ENCODE data around the gene SRC.
A peak's percentile ranks its signal among the peaks of the same experiment; 100 is the strongest.

The SRC gene

DNA sequence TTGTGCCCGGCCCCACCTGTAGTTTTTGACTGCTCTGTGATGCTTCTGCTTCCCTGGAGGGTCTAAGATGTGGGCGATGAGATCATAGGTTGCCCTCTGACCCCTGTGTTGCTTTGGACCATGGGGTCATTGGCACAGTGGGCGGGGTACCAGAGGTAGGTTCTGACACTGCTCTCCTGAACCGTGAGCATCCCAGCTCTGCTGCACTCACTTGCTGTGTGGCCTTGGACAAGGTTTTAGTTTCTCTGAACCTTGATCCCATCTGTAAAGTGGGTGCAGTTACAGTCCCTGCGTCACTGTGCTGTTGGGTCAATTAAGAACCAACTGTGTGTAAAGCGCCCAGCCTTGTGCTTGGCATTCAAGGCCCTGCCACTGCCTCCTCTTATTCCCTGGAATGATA is 30.9 kb downstream of the SRC start:
- in situ Hi-C loops (cut with MboI; ENCODE audit: low pct_unique_long_range_greater_than_20kb, low sequenced_read_pairs), result no loop called here
- no peak for DNase-seq

DNA sequence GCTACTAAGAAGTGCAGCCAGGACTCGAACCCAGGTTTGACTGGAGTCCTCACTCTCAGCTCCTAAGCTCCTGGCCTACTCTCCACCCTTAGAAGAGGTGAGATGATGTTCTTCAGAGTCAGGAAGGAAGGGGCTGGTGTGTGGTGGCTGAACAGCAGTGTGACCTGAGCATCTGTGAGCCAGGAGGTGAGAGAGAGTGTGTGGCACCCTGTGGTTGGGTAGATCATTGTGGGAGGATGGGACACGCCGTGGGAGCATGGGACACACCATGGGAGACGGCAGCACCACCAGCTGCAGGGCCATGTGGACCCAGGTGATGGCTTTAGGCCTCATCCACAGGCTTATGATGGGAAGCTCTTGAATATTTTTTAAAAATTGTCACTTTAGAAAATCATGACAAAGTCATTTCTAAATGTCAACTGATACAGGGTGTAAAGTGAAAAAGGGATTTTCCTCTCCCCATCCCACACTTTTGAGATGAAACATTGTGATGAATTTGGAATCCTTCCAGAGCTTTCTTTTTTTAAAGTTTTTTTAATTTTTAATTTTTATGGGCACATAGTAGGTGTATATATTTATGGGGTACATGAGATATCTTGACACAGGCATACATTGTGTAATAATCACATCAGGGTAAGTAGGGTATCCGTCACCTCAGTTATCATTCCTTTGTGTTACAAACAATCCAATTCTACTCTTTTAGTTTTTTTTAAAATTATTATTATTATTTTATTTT is 31.6 kb downstream of the SRC start:
- in situ Hi-C loops (cut with MboI; ENCODE audit: low pct_unique_long_range_greater_than_20kb, low sequenced_read_pairs), result no loop called here
- no peak for DNase-seq

DNA sequence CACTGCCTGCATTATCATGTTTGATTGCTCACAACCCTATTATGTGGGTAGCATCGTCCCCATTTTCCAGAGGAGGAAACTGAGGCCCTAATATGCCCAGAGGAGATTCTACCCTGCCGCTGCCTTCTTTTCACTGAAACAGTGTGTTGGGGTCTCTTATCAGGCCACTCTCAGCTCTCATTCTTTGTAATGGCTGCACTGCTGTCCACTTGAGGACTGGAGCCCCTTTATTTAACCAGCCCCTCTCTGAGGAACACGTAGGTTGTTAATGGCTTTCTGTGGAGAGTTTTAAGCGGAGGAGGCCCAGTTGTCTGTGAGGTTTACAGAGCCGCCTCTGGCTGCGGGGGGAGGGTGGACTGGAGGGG is 32.5 kb downstream of the SRC start:
- no peak for DNase-seq
- in situ Hi-C loops (cut with MboI; ENCODE audit: low pct_unique_long_range_greater_than_20kb, low sequenced_read_pairs), result no loop called here

DNA sequence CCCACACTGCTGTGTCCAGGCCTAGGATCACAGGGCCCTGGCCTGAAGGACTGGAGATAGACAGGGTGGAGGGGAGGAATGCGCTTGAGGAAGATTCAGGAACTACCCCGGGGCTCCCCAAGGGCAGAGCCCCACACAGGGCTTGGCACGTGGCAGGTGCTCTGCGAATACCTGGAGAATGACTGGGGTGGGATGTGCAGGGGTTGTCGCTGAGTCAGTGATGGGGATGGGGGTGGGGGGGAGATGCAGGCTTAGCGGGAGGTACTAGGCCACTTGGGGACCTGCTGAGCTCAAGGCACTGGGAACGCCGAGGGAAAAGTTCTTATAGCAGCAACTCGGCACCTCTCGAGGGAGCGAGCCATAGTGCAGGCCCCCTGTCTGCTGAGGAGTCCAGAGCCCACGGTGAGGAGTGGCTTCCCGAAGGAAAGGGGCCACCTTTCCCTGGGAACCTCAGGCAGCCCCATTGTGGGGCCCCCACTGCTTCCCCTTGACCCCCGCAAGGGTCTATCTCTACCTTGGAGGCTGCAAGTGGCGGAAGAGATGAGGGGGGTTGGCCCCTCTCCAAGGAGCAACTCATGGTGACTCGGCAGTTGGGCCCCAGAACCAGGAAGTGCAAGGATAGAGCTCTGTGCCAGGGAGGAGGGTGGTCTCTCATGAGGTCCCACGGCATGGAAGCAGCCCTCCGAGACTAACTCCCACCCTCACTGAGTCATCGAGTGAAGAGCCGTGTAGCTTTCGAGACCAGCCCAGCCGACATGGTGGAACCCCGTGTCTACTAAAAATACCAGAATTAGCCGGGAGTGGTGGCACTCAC is 33.1 kb downstream of the SRC start:
- in situ Hi-C loops (cut with MboI; ENCODE audit: low pct_unique_long_range_greater_than_20kb, low sequenced_read_pairs), result no loop called here
- peak; percentile 47 for DNase-seq

DNA sequence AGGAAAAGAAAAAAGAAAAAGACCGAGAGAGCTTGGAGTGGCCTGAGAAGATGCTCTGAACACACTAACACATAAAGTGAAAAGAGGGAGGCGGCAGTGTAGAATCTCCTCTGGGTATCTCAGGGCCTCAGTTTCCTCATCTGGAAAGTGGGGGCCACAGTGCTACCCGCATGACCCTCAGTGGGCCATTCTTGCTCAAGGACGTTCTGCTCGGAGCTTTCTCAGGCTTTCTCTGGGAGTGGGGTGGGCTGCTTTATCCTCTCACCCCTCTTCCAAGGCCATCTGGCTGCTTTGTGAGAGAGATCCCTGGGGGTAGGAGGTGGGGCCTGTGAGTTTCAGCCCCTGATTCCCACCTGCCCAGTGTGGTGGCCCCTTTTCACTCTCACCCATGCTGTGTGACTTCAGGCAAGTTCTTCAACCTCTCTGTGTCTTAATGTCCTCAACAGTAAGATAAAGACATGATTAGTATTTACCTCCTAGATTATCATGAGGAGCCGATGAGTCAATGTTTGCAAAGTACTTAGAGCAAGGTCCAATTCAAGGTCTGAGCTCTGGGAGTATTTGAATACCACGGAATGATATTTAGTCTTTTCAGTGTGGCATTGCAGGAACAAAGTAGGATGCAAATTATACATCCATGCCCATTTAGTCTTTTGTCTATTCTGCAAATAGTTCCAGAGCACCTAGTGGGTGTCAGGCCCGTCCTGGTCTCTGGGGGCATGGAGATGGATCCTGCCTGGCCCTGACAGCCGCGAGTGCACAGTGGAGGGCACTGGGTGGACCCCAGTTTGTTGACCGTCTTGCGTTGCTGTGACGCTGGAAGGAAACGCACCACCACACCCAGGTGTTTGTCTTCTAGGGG is 34.3 kb downstream of the SRC start:
- no peak for DNase-seq
- in situ Hi-C loops (cut with MboI; ENCODE audit: low pct_unique_long_range_greater_than_20kb, low sequenced_read_pairs), result no loop called here

DNA sequence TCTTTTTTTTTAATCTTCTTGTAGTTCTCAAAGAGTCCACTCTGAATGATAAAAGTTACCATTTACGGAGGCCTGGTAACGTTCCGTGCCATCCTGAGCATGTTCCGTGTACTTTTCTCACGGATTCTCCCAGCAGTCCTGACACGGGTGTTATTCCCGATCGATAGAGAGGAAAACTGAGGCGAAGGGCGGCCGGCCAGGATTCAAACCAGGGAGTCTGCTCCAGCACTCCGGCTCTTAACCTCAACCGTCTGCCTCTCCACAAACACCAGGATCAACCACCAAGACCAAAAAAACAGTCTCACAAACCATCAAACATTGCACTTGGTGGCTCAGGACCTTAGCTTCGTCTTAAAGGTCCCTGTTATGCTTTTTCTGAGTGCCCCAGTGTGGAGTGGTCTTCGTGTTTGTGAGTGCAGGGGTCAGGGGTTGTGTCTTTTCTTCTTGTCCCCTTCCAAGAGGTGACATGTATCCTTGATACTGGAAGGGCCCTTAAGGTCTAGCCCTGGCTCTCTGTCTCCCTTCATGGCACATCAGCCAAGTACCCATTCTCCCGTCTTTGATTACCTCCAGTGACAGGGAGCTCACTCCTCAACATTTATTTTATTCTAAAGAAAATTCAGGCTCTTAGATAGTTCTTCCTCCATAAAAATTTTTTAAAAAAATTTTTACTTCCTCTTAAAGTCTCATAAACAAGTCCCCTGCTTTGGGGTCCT is 35.1 kb downstream of the SRC start:
- in situ Hi-C loops (cut with MboI; ENCODE audit: low pct_unique_long_range_greater_than_20kb, low sequenced_read_pairs), result no loop called here
- no peak for DNase-seq

DNA sequence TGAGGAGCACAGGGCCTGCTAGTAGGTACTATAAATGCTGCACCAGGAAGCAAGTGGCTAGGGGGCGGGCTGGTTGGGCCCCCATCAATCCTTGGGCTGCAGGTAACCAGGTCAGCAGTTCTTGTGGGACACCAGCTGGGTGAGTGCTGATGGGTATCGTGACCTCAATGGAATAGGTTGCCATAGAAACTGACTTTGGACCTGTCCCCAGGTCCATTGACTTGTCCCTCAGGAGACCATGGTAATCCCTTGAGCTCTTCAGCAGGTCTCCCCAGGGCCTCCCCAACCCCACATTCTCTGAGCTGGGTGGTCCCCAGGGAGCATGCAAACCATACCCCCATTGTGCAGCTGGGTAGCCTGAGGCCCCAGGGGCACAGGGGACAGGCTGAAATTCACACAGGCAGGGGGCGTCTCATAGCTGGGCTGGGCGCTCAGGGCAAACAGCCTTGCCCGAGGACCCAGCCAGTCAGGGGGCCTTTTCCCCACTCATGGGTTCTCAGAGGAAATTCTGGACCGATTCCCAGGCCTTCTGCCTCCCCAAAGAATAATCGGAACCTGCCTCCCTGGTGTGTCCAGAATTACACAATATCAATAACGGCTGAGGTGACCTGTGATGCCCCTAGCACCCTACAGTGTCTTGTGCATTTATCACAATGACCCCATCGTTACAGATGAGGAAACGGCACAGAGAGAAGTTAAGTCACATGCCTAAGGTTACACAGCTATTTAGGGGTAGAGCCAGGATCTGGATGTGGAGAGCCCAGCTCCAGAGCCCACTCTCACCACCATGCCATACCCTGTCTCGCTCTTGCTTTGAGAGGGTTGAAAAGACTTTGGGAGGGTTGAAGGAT is 35.9 kb downstream of the SRC start:
- DNase-seq, result no peak
- in situ Hi-C loops (cut with MboI; ENCODE audit: low pct_unique_long_range_greater_than_20kb, low sequenced_read_pairs), result no loop called here

DNA sequence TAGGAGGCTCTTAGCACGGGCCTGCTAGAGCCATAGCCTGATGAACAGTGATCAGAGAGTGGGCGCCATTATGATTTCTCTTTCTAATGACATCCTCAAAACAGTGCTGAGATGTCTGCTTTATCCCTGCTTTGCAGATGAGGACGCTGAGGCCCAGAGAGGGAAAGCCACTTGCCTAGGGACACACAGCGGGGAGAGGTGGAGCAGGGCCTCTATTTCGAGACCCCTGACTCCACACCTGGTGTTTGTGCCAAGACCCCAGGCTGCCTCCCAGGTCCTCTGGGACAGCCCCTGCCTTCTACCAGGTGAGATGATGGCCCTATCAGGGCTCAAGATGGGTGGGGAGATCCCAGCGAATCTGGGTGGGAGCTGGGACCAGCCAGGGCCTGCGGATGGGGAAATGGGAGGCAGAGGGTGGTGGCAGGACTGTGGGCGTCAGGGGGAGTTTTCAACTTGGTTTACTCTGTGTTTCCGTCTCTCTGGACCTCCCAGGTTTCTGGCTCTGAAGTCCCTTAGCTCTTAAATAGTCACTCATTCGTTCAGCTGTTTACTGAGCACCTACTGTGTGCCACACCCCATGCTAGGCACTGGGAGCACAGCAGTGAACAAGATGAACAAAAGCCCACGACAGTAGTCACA is 36.7 kb downstream of the SRC start:
- in situ Hi-C loops (cut with MboI; ENCODE audit: low pct_unique_long_range_greater_than_20kb, low sequenced_read_pairs), result no loop called here
- DNase-seq, result no peak

DNA sequence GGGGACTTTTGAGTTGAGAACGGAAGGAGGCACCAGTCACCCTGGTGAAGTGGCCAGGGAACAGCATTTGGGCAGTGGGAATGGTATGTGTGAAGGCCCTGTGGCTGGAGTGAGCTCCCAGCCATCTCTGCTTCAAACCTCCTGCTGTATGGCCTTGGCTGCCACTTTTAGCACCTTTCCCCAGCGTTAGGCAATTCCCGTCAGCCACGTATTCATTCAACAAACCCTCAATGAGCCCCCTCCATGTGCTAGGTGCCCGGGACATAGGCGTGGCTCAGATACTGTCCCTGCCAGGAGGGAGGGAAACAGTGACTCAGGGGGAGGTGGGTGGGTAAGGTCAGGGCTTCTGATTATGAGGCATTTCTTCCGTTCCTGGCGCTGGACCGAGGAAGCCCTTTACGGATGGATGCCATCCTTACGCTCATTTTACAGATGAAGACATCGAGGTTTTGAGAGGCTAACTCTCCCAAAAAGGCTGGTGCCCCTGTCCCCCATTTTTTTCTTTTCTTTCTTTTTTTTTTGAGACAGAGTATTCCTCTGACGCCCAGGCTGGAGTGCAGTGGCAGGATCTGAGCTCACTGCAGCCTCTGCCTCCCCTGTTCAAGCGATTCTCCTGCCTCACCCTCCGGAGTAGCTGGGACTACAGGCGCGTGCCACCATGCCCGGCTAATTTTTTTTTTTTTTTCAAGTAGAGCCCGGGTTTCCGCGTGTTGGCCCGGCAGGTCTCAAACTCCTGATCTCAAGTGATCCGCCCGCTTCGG is 37.5 kb downstream of the SRC start:
- DNase-seq, result no peak
- in situ Hi-C loops (cut with MboI; ENCODE audit: low pct_unique_long_range_greater_than_20kb, low sequenced_read_pairs), result no loop called here

DNA sequence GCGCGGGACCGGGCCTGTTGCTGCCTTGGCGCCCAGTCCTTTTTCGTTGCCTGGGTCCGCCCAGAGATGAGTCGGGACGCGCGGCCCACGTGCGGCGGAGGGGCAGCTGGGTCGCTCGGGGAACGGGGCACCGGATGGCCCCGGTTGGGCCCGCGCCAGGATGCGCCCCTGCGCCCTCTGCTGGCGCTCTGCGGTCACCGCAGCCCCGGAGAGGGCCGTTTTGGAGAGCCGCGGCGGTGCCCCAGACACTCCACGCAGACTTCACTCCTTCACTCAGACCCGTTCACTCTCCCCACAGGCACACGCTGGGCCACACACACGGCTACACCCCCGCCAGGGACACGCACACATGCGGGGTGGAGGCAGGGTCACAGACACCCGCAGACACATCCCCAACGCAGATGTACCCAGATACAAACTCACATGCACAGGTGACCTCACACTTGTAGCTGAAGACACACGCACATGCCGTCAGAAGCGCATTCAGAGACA is 38.8 kb downstream of the SRC start:
- in situ Hi-C loops (cut with MboI; ENCODE audit: low pct_unique_long_range_greater_than_20kb, low sequenced_read_pairs), result no loop called here
- DNase-seq, result peak; percentile 68

DNA sequence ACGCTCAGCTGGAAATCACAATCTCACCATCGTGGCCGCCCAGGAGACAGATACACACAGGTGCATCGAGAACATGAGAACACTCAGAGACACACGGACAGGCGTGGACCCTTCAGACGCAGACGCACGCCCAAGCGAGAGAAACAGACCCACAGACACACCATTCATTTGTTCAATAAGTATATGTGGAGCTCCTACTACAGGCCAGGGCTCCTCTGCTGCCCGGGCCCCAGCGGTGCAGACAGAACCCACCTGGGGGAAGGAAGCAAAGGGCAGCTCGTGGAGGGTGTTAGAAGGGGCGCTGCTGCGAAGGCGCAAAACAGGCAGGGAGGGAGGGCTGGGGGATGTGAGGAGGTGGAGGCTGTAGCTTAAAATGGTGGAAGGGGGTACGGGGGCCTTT is 39.2 kb downstream of the SRC start:
- no peak for DNase-seq
- in situ Hi-C loops (cut with MboI; ENCODE audit: low pct_unique_long_range_greater_than_20kb, low sequenced_read_pairs), result no loop called here

DNA sequence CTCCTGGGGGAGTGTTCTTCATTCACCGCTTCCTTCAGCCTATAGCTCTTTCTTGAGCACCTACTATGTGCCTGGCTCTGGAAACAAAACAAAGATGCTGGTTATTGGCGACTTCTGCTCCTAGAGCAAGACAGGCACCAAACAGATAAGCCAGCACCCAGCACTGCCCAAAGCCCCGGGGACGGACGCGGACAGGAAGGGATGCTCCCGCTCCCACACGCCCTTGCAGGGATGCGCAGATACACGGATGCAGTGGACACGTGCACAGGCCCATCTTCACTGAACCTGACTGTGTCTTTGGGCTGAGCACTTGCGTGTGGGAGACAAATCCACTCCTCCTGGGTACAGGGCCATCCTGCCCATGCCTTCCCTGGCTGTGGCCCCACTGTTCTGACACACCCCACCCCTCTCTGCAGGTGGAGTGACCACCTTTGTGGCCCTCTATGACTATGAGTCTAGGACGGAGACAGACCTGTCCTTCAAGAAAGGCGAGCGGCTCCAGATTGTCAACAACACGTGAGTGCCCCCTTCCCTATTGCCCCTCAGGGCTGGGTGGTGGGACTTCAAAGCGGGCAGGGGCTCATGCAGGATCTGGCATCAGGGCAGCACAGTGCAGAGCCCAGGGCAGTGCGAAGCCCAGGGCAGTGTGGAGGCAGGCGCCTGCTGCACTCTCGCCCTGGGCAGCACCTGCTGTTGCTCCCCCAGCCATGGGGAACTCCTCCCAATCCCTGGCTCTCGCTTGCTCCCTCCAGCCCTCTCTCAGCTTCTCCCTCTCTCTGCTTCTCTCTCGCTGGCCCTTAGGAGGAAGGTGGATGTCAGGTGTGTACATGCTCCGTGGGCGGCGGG is 39.9 kb downstream of the SRC start:
- DNase-seq, result no peak
- in situ Hi-C loops (cut with MboI; ENCODE audit: low pct_unique_long_range_greater_than_20kb, low sequenced_read_pairs), result no loop called here

DNA sequence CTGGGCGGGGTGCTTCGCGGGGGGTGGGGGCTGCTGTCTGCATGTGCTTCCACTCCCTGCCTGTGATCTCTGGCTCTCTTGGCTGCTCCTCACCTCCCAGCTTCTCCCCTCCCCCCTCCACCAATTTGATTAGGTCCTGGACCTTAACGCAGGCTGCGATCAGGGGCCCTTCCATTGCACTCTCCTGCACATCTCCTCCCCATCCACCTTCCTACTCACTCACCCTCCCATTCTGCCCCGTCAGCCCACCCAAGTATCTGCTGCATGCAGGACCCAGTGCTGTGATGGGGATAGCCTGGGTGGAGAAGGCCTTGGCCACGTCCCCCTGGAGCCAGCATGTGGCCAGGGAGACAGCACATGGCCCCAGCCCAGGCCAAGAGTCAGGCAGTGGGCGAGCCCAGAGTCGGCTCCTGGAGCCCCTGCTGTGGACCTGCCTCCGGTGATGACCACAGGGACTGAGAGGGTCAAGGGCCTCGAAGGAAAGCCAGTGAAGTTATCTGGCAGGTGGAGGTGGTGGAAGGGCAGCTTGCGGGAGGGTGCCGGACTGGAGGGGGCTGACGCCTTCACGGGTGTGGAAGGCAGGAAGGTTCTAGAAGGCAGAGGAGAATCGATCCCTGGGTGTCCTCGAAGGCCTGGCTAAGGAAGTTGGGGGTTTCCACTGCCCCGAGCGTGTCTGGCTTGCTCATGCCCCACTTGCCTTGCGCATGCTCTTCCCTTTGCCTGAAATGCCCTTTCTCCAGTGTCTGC is 40.7 kb downstream of the SRC start:
- DNase-seq, result no peak
- in situ Hi-C loops (cut with MboI; ENCODE audit: low pct_unique_long_range_greater_than_20kb, low sequenced_read_pairs), result no loop called here

DNA sequence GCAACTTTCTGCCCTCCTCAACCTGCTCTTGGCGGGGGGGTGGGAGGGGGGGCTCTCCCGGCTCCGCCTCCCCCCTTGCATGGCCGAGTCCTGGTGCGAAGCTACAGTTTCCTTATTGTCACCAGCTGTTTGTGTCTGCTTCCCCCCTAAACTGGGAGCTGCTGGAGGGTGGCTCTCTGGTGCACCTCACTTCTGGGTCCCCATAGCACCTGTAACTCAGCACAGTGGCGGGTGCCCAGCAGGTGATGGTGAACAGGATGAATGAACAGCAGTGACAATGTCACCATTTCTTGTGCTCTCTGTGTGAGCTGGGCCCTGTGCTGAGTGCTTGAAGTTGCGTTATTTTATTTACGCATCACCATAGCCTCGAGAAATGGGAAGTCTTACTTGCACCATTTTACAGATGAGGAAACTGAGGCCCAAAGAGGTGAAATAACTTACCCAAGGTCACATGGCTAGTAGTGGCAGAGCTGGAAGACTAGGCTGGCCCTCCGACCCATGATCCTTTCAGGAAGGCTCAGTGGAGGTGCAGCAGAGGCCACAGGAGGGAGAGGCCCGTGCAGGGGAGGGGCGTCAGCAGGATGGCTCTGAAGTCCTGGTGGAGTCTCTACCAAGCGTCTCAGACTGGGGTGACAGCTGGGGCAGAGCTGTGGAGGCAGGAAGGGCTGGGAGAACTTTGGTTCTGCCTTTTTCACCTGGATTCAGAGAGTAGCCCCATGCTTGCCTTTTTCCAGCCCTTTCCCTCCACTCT is 41.8 kb downstream of the SRC start:
- DNase-seq, result no peak
- in situ Hi-C loops (cut with MboI; ENCODE audit: low pct_unique_long_range_greater_than_20kb, low sequenced_read_pairs), result no loop called here

DNA sequence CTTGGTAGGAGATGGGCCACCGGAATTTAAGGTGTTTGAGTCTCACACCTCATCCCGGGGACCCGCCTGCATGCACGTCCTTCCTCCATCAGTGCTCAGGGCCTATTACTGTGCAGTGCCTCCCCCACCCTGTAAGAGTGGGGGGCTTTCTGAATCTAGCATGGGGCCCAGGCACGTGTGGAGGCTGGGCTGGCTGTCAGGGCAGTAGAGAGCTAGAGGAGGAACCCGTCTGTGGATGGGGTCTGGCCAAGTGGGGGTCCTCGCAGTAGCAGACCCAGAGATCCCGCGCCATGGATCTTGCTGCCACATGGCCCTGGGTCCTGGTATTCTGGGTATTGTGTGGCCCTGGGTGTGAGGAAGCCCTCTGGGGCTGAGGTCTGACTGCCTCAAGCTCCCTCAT is 42.9 kb downstream of the SRC start:
- in situ Hi-C loops (cut with MboI; ENCODE audit: low pct_unique_long_range_greater_than_20kb, low sequenced_read_pairs), result no loop called here
- no peak for DNase-seq
